Astrocyte (in vitro differentiated cells and primary cell): ENCODE measurements around the gene ERVMER34-1. TPM values are rescaled to one million over a fixed set of nuclear protein-coding genes. Genes with fewer than 3 reads are reported as not detected.

Experiments used
- DNase-seq: peaks from one replicate; pipeline ENCODE4 v3.0.0-alpha.2; 2010; ENCODE audit warnings: low read depth
- FAIRE-seq: peaks from 2 replicates; lab custom pipeline; 2011; peaks lifted over from hg19 to GRCh38; lab: Jason Lieb, UNC
- H2AFZ ChIP-seq: 2 replicates; pipeline ENCODE4 v1.6.0; 2012; ENCODE audit warnings: low read depth, low read length, inconsistent platforms
- H3K27ac ChIP-seq: 2 replicates; pipeline ENCODE4 v1.5.1; 2011; ENCODE audit warnings: low read depth, low read length, inconsistent platforms
- H3K27me3 ChIP-seq: 2 replicates; pipeline ENCODE4 v1.6.0; 2011; ENCODE audit warnings: low read length, inconsistent platforms; ENCODE audit not compliant: insufficient read depth
- H3K36me3 ChIP-seq: 2 replicates; pipeline ENCODE4 v1.5.1; 2011; ENCODE audit warnings: low read length, inconsistent platforms; ENCODE audit not compliant: insufficient read depth
- H3K4me1 ChIP-seq: 2 replicates; pipeline ENCODE4 v1.5.1; 2011; ENCODE audit warnings: low read length, inconsistent platforms; ENCODE audit not compliant: insufficient read depth
- H3K4me2 ChIP-seq: 2 replicates; pipeline ENCODE4 v1.6.0; 2012; ENCODE audit warnings: low read length, inconsistent platforms
- H3K4me3 ChIP-seq: 2 replicates; pipeline ENCODE4 v1.5.1; 2011; ENCODE audit warnings: low read depth, mild to moderate bottlenecking, low read length, inconsistent platforms; ENCODE audit not compliant: insufficient read depth
- H3K79me2 ChIP-seq: 2 replicates; pipeline ENCODE4 v1.6.0; 2012; ENCODE audit warnings: mild to moderate bottlenecking, low read length, inconsistent platforms; ENCODE audit not compliant: insufficient read depth
- H3K9ac ChIP-seq: 2 replicates; pipeline ENCODE4 v1.6.0; 2012; ENCODE audit warnings: mild to moderate bottlenecking, low read length, inconsistent platforms
- H3K9me3 ChIP-seq: 2 replicates; pipeline ENCODE4 v1.5.1; 2012; ENCODE audit warnings: low read depth, mild to moderate bottlenecking, low read length, inconsistent platforms; ENCODE audit not compliant: insufficient read depth
- H4K20me1 ChIP-seq: 2 replicates; pipeline ENCODE4 v1.6.0; 2012; ENCODE audit warnings: low read length, inconsistent platforms; ENCODE audit not compliant: insufficient read depth
- H3K27ac Mint-ChIP-seq: one replicate; pipeline ENCODE4 v1.8.0; 2021; ENCODE audit warnings: mild to moderate bottlenecking, mixed read lengths; ENCODE audit not compliant: unreplicated experiment
- H3K27me3 Mint-ChIP-seq: one replicate; pipeline ENCODE4 v1.8.0; 2021; ENCODE audit warnings: low read depth, mixed read lengths; ENCODE audit not compliant: unreplicated experiment
- H3K36me3 Mint-ChIP-seq: one replicate; pipeline ENCODE4 v1.8.0; 2021; ENCODE audit warnings: low read depth, mixed read lengths; ENCODE audit not compliant: unreplicated experiment
- H3K4me1 Mint-ChIP-seq: one replicate; pipeline ENCODE4 v1.8.0; 2021; ENCODE audit warnings: low read depth, mixed read lengths; ENCODE audit not compliant: unreplicated experiment
- H3K4me3 Mint-ChIP-seq: one replicate; pipeline ENCODE4 v1.8.0; 2021; ENCODE audit warnings: mild to moderate bottlenecking, moderate library complexity, mixed read lengths; ENCODE audit not compliant: unreplicated experiment
- H3K9me3 Mint-ChIP-seq: one replicate; pipeline ENCODE4 v1.8.0; 2021; ENCODE audit warnings: mild to moderate bottlenecking, mixed read lengths; ENCODE audit not compliant: unreplicated experiment
- EZH2 ChIP-seq: IDR thresholded peaks from 2 replicates; pipeline ENCODE4 v1.6.1; 2012; ENCODE audit warnings: mild to moderate bottlenecking, low read length, inconsistent platforms; ENCODE audit not compliant: insufficient read depth
- total RNA-seq: library from RNA; stranded (reverse); gene quantifications from 2 replicates; pipeline ENCODE4 v1.2.1, GENCODE V29; 2021
- TF ChIP-seq, protein P1 (sequence below): IDR thresholded peaks from 2 replicates; pipeline ENCODE4 v1.5.1; 2011; ENCODE audit warnings: low read depth, mild to moderate bottlenecking, inconsistent platforms, low read length, moderate library complexity; ENCODE audit not compliant: insufficient read depth

ERVMER34-1 gene
- total RNA-seq, 1 donor from 2014 or later: 0.32 TPM

- Mint-ChIP-seq H3K9me3 (no peaks in the 10 kb centered on the region), H3K36me3 (no peaks in the 10 kb centered on the region), H3K27ac (no peak overlapping the region)
Observed at GRCh38 chr4:52729586-52729985, 21.6 kb downstream of the ERVMER34-1 start.

GRCh38 chr4:52728691-52729240, 22.5 kb downstream of the ERVMER34-1 start:
- no peaks in the 10 kb centered on the region for H3K36me3 Mint-ChIP-seq
- Histone ChIP-seq H3K4me3 (no peak overlapping the region), H4K20me1 (no peaks in the 10 kb centered on the region), H3K36me3 (no peaks in the 10 kb centered on the region), H3K9me3 (no peaks in the 10 kb centered on the region), H3K9ac (no peak overlapping the region), H3K4me2 (no peak overlapping the region), H3K27ac (no peak overlapping the region), H3K4me1 (no peaks in the 10 kb centered on the region), H3K79me2 (no peaks in the 10 kb centered on the region), H3K27me3 (peaks cover 3% of the 10 kb centered on the region), H2AFZ (no peak overlapping the region)
- H3K4me1 Mint-ChIP-seq: no peaks in the 10 kb centered on the region
- TF ChIP-seq, protein P1, sequence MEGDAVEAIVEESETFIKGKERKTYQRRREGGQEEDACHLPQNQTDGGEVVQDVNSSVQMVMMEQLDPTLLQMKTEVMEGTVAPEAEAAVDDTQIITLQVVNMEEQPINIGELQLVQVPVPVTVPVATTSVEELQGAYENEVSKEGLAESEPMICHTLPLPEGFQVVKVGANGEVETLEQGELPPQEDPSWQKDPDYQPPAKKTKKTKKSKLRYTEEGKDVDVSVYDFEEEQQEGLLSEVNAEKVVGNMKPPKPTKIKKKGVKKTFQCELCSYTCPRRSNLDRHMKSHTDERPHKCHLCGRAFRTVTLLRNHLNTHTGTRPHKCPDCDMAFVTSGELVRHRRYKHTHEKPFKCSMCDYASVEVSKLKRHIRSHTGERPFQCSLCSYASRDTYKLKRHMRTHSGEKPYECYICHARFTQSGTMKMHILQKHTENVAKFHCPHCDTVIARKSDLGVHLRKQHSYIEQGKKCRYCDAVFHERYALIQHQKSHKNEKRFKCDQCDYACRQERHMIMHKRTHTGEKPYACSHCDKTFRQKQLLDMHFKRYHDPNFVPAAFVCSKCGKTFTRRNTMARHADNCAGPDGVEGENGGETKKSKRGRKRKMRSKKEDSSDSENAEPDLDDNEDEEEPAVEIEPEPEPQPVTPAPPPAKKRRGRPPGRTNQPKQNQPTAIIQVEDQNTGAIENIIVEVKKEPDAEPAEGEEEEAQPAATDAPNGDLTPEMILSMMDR: no peak
- no peak for TF ChIP-seq EZH2
- DNase-seq (no peak), FAIRE-seq (no peak)
- no peaks in the 10 kb centered on the region for H3K9me3 Mint-ChIP-seq
- H3K4me3 Mint-ChIP-seq: no peak overlapping the region
- H3K27me3 Mint-ChIP-seq: no peaks in the 10 kb centered on the region
- H3K27ac Mint-ChIP-seq: no peak overlapping the region

More at GRCh38 chr4:52729586-52729985, 21.6 kb downstream of the ERVMER34-1 start:
- TF ChIP-seq, protein P1: no peak
- no peak for TF ChIP-seq EZH2
- H3K79me2 ChIP-seq: no peaks in the 10 kb centered on the region
- DNase-seq (no peak), FAIRE-seq (no peak)
- Mint-ChIP-seq H3K4me3 (no peak overlapping the region), H3K27me3 (no peaks in the 10 kb centered on the region), H3K4me1 (no peaks in the 10 kb centered on the region)
- peaks cover 3% of the 10 kb centered on the region for H3K27me3 ChIP-seq
- H3K9me3 ChIP-seq: no peaks in the 10 kb centered on the region
- no peak overlapping the region for H3K4me3 ChIP-seq
- H3K4me2 ChIP-seq: no peak overlapping the region
- H3K27ac ChIP-seq: no peak overlapping the region
- no peaks in the 10 kb centered on the region for H4K20me1 ChIP-seq
- H2AFZ ChIP-seq: no peak overlapping the region
- H3K9ac ChIP-seq: no peak overlapping the region
- no peaks in the 10 kb centered on the region for H3K4me1 ChIP-seq
- H3K36me3 ChIP-seq: no peaks in the 10 kb centered on the region

DNA sequence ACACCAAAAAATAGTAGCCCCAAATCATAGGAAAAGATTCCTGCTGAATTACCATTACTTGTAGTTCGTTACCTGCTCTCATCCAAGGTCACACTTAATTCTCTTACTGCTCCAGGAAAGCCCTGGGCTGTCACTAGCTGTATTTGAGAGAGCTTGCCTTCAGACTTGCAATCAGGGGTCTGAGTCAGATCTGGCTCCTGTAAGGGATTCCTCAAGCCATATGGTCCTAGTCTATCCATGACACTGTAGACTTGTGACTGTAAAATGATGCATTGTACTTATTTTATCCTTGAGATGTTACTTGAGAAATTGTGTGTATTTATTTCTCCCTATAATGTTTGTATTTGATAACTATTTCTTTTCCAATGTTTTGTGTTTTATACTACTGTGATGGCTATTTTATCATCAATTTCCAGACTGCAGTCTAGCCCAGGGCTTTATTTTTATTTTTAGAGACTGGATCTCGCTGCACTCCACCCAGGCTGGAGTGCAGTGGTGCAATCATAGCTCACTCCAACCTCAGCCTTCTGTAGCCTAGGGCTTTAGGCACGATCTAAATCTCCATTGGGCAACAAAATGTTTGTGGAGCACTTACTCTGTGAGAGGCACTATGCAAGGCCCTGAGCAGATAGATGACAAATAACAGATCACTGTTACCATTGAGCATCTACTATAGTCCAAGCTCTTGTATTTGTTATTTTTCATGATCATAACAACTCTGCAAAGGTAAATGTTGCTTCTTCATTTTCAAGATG, 24.2 kb downstream of the ERVMER34-1 start:
- Histone ChIP-seq H2AFZ (no peak overlapping the region), H3K4me1 (no peaks in the 10 kb centered on the region), H3K27ac (no peak overlapping the region), H3K4me2 (no peak overlapping the region), H3K79me2 (no peaks in the 10 kb centered on the region), H3K9me3 (no peaks in the 10 kb centered on the region), H3K9ac (no peak overlapping the region), H3K4me3 (no peak overlapping the region), H4K20me1 (no peaks in the 10 kb centered on the region), H3K27me3 (peaks cover 3% of the 10 kb centered on the region), H3K36me3 (no peaks in the 10 kb centered on the region)
- DNase-seq (no peak), FAIRE-seq (no peak)
- TF ChIP-seq EZH2: no peak
- TF ChIP-seq, protein P1: no peak
- Mint-ChIP-seq H3K9me3 (no peaks in the 10 kb centered on the region), H3K27ac (no peak overlapping the region), H3K36me3 (no peaks in the 10 kb centered on the region), H3K4me3 (no peak overlapping the region), H3K4me1 (no peaks in the 10 kb centered on the region), H3K27me3 (no peaks in the 10 kb centered on the region)
